Vagina (tissue), 2 donors: ENCODE measurements around the gene NT5C1A.

Source experiments
- CTCF ChIP-seq, 3 experiments: fragments of 450-650 bp in 2 of 3; fragments of 200-600 bp in 1 of 3; sonication (generic) in 1 of 3; IDR thresholded peaks; one replicate each; pipeline ENCODE4 v1.5.1; 2017 to 2019; ENCODE audit warnings: antibody characterized with exemption in 3 of 3, mild to moderate bottlenecking in 2 of 3, moderate library complexity in 2 of 3
- POLR2A ChIP-seq, 2 donors: fragments of 450-650 bp; IDR thresholded peaks; one replicate each; pipeline ENCODE4 v1.6.1; 2017; ENCODE audit warnings: antibody characterized with exemption in 2 of 2, mild to moderate bottlenecking in 2 of 2, moderate library complexity in 2 of 2
- POLR2AphosphoS5 ChIP-seq, 2 donors: sonication (generic); formaldehyde crosslinking; IDR thresholded peaks; one replicate each; pipeline ENCODE4 v1.9.0; 2017; ENCODE audit warnings: antibody characterized with exemption in 2 of 2, mild to moderate bottlenecking in 2 of 2, low read depth in 1 of 2; ENCODE audit not compliant: insufficient read depth in 1 of 2

- TF ChIP-seq CTCF (IDR thresholded peaks at IDR 0.05): no peak
- TF ChIP-seq POLR2A (IDR thresholded peaks at IDR 0.05): no peak
- no peak for TF ChIP-seq POLR2AphosphoS5 (IDR thresholded peaks at IDR 0.05; ENCODE audit: insufficient read depth in 1 of 2, low read depth in 1 of 2)
These were observed 26.7 kb upstream of the NT5C1A start for GRCh38 chr1:39698568-39698967.
